ENCODE measurements around the gene MARK3.

DNA sequence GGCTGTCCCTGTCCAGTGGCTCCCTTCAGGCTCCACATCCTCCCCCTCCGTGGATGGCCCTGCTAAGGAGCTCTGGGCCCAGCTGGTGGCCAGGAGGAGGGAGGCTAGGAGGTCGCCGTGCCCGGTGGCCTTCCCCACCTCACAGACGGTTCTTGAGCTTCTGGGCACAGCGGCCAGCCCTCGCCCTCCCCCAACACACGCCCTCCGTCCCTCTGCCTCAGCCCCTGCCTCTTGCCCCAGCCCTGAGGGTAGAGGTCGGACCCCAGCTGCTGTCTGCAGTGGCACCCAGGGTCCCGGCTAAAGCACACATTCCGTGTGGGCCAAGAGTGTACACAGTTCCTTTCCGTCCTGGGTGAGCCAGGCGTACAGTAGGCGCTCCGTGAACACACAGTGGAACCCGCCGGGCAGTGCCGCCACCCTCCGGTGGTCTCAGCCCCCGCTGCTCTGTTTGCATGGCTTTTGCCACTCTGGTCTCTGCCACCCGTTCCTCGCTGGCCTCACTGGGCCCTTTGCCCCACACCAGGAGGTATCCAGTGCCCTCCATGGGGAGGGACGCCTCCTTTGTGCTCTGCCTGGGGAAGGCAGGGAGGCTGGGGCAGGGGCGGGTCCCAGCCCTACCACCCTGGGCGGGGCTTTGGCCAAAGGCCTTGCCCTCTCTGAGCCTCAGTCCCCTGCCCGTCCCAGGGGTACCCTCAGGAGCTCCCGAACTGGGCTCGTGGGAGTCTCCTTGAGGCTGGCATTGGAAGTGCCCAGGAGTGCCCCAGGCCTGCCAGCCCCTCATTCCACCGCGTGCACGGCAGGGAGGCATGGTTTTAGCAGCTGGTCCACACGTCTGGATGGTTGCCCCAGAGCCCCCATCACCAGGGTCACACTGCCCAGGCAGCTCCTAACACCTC, 156.7 kb downstream of the MARK3 start:
- TF ChIP-seq, protein P1, sequence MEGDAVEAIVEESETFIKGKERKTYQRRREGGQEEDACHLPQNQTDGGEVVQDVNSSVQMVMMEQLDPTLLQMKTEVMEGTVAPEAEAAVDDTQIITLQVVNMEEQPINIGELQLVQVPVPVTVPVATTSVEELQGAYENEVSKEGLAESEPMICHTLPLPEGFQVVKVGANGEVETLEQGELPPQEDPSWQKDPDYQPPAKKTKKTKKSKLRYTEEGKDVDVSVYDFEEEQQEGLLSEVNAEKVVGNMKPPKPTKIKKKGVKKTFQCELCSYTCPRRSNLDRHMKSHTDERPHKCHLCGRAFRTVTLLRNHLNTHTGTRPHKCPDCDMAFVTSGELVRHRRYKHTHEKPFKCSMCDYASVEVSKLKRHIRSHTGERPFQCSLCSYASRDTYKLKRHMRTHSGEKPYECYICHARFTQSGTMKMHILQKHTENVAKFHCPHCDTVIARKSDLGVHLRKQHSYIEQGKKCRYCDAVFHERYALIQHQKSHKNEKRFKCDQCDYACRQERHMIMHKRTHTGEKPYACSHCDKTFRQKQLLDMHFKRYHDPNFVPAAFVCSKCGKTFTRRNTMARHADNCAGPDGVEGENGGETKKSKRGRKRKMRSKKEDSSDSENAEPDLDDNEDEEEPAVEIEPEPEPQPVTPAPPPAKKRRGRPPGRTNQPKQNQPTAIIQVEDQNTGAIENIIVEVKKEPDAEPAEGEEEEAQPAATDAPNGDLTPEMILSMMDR (IDR thresholded peaks at IDR 0.05) = peak in 1 of 5 experiments; percentile 4
- TF ChIP-seq EP300 (IDR thresholded peaks at IDR 0.05) = no peak
- no peak for TF ChIP-seq POLR2A (IDR thresholded peaks at IDR 0.05)
